ENCODE data around the gene ACBD7. TPM values are rescaled to one million over a fixed set of nuclear protein-coding genes. Genes with fewer than 3 reads are reported as not detected.

ACBD7 gene
- total RNA-seq: 1 to 10 TPM; 3.7 to 8.5 TPM
- polyA plus RNA-seq (2013, experiment 1 of 2): 19.3 TPM
- 19.3 TPM for polyA plus RNA-seq (2013, experiment 2 of 2)
- long read RNA-seq, experiment 1: 0 reads
- long read RNA-seq, experiment 2: 0 reads
- long read RNA-seq, experiment 3, partial matches to known transcripts: 0 of 1 reads
- long read RNA-seq, experiment 3, other reads (novel, unspliced or antisense): 1 of 1 reads
- long read RNA-seq, experiment 4: 0 reads

DNA sequence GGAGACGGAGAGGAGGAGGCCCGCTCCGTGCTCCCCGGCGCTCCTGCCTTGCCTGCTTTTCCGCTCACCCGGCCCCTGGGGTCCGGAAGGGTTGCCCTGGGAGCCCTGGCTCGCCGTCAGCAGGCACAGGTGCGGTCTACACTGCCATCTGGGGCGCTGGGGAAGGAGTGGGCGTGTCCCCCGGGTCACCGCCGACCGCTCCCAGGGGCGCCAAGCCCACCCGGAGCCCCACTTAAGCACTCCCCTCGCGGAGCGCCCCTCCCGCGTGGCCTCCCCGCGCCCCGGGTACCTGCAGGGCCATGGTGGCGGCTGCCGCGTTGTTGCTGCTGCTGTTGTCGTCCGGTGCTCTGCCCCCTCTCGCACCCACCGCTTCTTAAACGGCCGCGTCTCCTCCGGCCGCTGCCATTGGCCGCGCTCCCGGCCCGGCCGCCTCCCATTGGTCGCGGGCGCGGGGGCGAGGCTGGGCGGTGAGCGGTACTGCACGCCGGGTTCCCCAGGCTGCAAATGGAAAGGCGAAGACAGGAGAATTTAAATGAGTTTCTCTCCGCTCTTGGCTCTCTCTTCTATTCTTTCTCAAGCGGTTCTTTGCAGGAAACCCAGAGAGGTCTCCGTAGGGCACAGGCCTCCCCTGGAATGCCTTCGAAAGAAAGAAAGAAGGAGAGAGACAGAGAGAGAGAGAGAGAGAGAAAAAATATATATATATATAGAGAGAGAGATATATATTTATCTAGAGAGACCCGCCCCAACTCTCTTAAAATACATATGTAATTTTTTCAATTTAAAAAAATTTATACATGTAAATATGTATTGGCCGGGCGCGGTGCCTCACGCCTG, at the start of gene ACBD7:
ACBD7 (minus strand) TSS at position 349 of the 834 bp plus-strand sequence; CDS start at position 301, 48 bp downstream.
- H3K4me3 Mint-ChIP-seq: peak within 1 kb of the TSS; percentile 59
- H3K27ac Mint-ChIP-seq: no peak within 1 kb of the TSS

DNA sequence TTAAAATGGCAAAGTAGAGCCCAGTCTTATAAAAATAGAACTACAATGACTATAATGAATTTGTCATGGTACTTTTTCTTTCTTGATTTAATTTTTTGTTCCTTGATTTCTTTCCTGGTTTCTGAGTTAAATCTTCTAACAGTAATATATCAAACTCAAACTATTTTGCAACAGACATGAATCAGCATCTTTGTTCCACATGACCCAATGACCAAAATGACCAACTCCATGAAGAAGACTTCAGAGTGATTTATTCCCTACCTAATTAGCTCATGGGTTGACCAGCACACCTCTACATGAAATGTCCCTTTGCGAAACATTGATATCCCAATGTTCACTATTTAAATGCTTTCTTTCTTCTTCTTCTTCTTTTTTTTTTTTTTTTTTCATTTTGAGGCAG, 49.1 kb upstream of the ACBD7 start:
- Mint-ChIP-seq H3K9me3 (no peaks in the 10 kb centered on the region), H3K4me1 (peaks cover 12% of the 10 kb centered on the region), H3K4me3 (no peak overlapping the region), H3K27me3 (ENCODE audit: insufficient read depth) (no peaks in the 10 kb centered on the region), H3K27ac (no peak overlapping the region), H3K36me3 (ENCODE audit: low read depth) (peaks cover 50% of the 10 kb centered on the region)
- Histone ChIP-seq H3K27me3 (ENCODE audit: control insufficient read depth, insufficient read depth, low read length, poor library complexity, severe bottlenecking) (no peaks in the 10 kb centered on the region), H3K4me3 (ENCODE audit: low read length) (no peak overlapping the region), H3K36me3 (ENCODE audit: control insufficient read depth, insufficient read depth, low read length) (peaks cover 56% of the 10 kb centered on the region), H3K9ac (ENCODE audit: extremely low read depth, low read length, poor library complexity, severe bottlenecking) (no peak overlapping the region), H3K27ac (ENCODE audit: low read depth, low read length) (no peak overlapping the region), H3K9me3 (ENCODE audit: control insufficient read depth, low read length) (no peaks in the 10 kb centered on the region), H3K4me1 (ENCODE audit: control insufficient read depth, insufficient read depth, low read length) (peaks cover 3% of the 10 kb centered on the region)
- TF ChIP-seq, protein P1, sequence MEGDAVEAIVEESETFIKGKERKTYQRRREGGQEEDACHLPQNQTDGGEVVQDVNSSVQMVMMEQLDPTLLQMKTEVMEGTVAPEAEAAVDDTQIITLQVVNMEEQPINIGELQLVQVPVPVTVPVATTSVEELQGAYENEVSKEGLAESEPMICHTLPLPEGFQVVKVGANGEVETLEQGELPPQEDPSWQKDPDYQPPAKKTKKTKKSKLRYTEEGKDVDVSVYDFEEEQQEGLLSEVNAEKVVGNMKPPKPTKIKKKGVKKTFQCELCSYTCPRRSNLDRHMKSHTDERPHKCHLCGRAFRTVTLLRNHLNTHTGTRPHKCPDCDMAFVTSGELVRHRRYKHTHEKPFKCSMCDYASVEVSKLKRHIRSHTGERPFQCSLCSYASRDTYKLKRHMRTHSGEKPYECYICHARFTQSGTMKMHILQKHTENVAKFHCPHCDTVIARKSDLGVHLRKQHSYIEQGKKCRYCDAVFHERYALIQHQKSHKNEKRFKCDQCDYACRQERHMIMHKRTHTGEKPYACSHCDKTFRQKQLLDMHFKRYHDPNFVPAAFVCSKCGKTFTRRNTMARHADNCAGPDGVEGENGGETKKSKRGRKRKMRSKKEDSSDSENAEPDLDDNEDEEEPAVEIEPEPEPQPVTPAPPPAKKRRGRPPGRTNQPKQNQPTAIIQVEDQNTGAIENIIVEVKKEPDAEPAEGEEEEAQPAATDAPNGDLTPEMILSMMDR (conservative IDR thresholded peaks at IDR 0.05): no peak
- WGBS, 2 experiments (ENCODE audit: insufficient coverage in 1 of 2, insufficient read length in 1 of 2): 97% methylated on average over 1 of the region's 1 CpG; no CpG with 5 or more reads in 1 of the 2 experiments
- no peak for DNase-seq

More for the DNA sequence above, at the start of gene ACBD7:
- Histone ChIP-seq H3K9ac (ENCODE audit: extremely low read depth, low read length, poor library complexity, severe bottlenecking) (no peak within 1 kb of the TSS), H3K4me1 (ENCODE audit: control insufficient read depth, insufficient read depth, low read length) (no peaks in the 10 kb centered on the region), H3K36me3 (ENCODE audit: control insufficient read depth, insufficient read depth, low read length) (no peaks in the 10 kb centered on the region), H3K4me3 (ENCODE audit: low read length) (peak within 1 kb of the TSS; percentile 80), H3K27me3 (ENCODE audit: control insufficient read depth, insufficient read depth, low read length, poor library complexity, severe bottlenecking) (no peaks in the 10 kb centered on the region), H3K27ac (ENCODE audit: low read depth, low read length) (no peak within 1 kb of the TSS), H3K9me3 (ENCODE audit: control insufficient read depth, low read length) (no peaks in the 10 kb centered on the region)
- peak; percentile 96 for DNase-seq
- TF ChIP-seq, protein P1 (conservative IDR thresholded peaks at IDR 0.05): peak; percentile 67
- no peaks in the 10 kb centered on the region for H3K9me3 Mint-ChIP-seq
- WGBS, 2 experiments (ENCODE audit: insufficient coverage in 1 of 2, insufficient read length in 1 of 2): 0 to 7% methylated on average over 24 to 60 of the region's 63 CpGs
- peaks cover 10% of the 10 kb centered on the region for H3K27me3 Mint-ChIP-seq (ENCODE audit: insufficient read depth)
- no peaks in the 10 kb centered on the region for H3K4me1 Mint-ChIP-seq
- no peaks in the 10 kb centered on the region for H3K36me3 Mint-ChIP-seq (ENCODE audit: low read depth)

DNA sequence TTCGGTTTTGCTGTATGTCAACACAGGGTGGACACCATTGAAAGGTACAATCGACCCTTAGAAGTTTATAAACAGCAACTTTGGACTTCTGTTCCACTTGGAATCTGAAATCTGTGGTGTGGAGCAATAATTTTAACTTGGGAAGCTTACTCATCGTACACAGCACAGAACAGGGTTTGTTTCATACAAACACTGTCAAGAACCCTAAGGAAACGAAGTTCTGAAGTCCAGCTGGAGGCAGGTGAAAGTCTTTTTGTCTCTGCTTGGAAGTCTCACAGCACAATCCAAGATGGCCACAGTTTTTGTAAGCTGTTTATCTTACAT, 48.4 kb upstream of the ACBD7 start:
- H3K4me1 ChIP-seq (ENCODE audit: control insufficient read depth, insufficient read depth, low read length): peaks cover 3% of the 10 kb centered on the region
- no peaks in the 10 kb centered on the region for H3K27me3 ChIP-seq (ENCODE audit: control insufficient read depth, insufficient read depth, low read length, poor library complexity, severe bottlenecking)
- TF ChIP-seq, protein P1 (conservative IDR thresholded peaks at IDR 0.05): no peak
- H3K4me3 ChIP-seq (ENCODE audit: low read length): no peak overlapping the region
- 93 to 100% methylated on average over 4 of the region's 4 CpGs for WGBS, 2 experiments (ENCODE audit: insufficient coverage in 1 of 2, insufficient read length in 1 of 2)
- no peak overlapping the region for H3K9ac ChIP-seq (ENCODE audit: extremely low read depth, low read length, poor library complexity, severe bottlenecking)
- peaks cover 52% of the 10 kb centered on the region for H3K36me3 Mint-ChIP-seq (ENCODE audit: low read depth)
- no peak overlapping the region for H3K27ac ChIP-seq (ENCODE audit: low read depth, low read length)
- no peak overlapping the region for H3K27ac Mint-ChIP-seq
- H3K36me3 ChIP-seq (ENCODE audit: control insufficient read depth, insufficient read depth, low read length): peaks cover 59% of the 10 kb centered on the region
- H3K9me3 ChIP-seq (ENCODE audit: control insufficient read depth, low read length): no peaks in the 10 kb centered on the region
- DNase-seq: no peak
- no peak overlapping the region for H3K4me3 Mint-ChIP-seq
- no peaks in the 10 kb centered on the region for H3K27me3 Mint-ChIP-seq (ENCODE audit: insufficient read depth)
- H3K4me1 Mint-ChIP-seq: peaks cover 11% of the 10 kb centered on the region
- no peaks in the 10 kb centered on the region for H3K9me3 Mint-ChIP-seq

All from endodermal cell (in vitro differentiated cells).